SH-SY5Y (cell line): ENCODE data around the gene MAGI2.

Experiments used
- GATA2 ChIP-seq: IDR thresholded peaks from 2 replicates; pipeline ENCODE4 v1.6.1; 2011; ENCODE audit warnings: mild to moderate bottlenecking, low read depth, low read length
- GATA3 ChIP-seq: IDR thresholded peaks from 2 replicates; pipeline ENCODE4 v1.6.1; 2011; ENCODE audit warnings: low read depth, mild to moderate bottlenecking, low read length, moderate library complexity

The MAGI2 gene

DNA sequence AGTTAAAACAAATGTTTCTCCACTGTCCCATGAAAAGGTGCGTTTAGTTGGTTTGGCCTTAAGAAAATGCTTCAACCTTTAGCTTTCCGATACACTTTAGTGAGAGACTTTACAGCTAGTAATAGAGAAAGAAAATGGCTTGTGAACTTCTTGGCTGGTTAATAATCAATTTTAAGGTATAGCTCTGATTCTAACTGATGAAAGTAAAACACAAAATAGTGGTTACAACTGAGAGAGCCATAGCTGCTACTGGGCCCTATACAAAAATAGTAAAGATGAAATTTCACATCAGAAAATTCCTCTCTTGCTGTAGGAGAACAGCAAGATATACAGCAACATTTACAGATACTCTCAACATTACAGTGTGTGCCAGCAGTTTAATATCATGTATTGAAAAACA is 1283.5 kb downstream of the MAGI2 start:
- TF ChIP-seq GATA3 (no peak), GATA2 (no peak)

DNA sequence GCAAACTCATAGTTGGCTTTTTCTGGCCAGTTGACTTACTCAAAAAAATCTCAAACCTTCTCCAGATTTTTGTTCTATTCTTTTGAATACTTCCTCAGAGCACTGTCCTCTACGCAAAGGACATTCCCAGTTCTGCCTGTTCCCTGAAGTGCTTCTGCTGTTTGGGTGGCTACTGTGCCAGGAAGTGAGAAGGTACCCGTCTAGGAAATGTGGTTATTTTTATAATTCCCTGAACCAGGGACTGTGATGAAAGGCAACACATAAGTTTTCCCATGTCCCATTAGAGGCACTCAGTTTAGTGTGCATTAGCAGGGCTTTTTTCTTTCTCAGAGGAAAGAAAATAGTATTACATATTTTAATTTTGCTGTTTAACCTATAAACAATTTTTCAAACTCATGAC is 1284.6 kb downstream of the MAGI2 start:
- TF ChIP-seq GATA2 (no peak), GATA3 (no peak)

DNA sequence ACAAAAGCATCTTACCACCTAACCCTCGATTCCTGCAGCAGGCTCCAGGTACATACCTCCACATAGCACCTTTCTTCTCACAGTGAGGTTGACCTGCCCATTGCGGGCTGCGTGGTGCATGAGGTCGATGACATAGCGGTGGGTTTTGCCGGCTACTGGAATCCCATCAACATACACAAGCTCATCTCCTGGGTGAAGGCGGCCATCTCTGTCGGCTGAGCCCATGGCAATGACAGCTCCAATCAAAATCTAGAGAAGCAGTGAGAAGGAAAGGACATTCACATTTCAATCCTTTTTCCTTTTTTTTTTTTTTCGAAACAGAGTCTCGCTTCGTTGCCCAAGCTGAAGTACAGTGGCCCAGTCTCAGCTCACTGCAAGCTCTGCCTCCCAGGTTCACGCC is 1285.6 kb downstream of the MAGI2 start:
- TF ChIP-seq GATA3 (no peak), GATA2 (no peak)

DNA sequence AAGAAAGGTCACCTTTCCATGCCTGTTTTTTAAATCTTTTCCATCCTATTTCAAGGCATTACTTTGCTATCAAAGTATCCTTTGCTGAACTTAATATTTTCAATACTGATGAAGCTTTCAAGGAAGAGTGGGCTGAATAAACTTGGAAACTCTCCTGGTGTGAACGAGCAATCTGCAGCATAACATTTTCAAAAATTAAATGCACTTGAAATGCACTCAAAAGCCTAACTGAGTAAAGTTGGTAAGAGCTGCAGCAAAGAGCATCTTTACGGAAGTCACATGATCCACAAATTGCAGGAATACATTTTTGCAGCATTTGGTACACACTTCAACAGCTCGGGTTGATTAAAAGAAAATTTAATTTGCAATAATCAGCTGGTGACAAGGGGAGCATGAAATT is 1287.6 kb downstream of the MAGI2 start:
- TF ChIP-seq GATA3, result no peak
- no peak for TF ChIP-seq GATA2

DNA sequence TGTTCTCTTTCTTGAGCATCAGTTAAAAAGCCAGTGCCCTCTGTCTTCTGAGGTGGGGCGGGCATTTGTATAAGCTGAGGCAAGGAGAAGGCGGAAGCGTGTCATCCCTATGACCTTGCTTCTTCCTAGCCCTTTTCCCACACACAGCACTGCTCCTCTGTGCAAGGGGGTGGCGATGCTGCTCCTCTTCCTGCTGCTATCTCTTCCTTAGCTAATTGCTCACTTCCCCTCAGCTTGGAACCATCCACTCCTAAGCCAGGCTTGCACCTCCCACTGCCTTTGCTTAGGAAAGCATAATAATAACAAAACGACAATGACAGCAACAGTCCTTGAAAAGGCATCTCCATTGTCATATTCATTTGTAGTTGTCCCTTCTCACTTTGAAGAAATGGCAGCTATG is 1288.0 kb downstream of the MAGI2 start:
- no peak for TF ChIP-seq GATA2
- TF ChIP-seq GATA3, result no peak

DNA sequence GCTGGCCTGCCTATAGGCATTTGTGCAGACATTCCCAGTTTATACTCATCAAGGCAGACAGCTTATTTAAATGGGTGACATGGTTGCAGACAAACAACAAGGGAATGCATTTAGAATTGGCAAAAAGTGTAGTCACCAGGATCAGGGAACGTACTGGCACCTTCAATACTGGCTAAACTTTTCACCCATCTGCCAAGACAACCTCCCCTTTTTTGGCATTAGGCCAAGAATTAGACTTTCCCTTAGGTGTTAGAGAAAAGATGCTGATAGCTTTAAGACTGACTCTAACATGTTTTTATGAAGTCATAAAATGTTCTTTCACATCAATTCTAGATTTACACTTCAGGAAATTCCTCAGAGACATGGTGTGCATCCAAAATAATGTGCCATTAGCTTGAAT is 1289.0 kb downstream of the MAGI2 start:
- TF ChIP-seq GATA3 (no peak), GATA2 (no peak)

DNA sequence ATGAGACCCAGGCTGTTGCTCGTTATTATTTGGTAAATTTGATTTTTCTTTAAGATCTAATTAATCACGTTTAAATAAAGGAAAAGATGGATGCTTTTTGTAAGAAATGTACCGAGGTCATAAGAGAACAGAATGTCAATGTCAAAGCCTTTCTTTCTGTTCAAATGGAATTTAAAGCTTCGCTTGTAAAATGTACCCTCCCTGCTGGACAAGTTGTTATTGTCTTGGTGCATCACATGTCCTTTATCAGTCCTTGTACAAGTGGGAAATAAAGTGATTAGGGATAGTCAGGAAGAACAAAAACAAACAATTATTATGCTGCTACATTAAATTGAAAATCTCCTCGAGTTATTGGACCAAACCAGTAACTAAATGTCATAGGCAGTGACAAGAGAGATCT is 1291.7 kb downstream of the MAGI2 start:
- TF ChIP-seq GATA2 (no peak), GATA3 (no peak)

DNA sequence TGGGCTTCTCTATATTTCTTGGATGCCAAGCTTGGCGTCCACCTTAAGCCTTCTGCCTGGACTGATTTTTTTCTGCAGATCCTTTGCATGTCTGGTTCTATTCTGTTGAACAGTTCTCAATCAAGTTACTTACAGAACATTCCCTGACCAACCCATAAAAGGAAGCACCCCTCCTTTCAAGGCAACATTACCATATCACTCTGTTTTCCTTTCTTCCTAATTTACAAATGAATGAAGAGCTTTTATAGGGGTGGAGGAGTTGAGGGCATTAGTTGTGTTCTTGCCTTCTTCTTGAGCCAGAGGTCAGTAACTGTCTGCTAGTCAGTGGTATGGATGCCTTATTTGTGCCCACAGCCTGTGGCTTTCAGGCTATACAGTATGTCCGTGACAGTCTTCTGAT is 1293.9 kb downstream of the MAGI2 start:
- TF ChIP-seq GATA3 (no peak), GATA2 (no peak)

DNA sequence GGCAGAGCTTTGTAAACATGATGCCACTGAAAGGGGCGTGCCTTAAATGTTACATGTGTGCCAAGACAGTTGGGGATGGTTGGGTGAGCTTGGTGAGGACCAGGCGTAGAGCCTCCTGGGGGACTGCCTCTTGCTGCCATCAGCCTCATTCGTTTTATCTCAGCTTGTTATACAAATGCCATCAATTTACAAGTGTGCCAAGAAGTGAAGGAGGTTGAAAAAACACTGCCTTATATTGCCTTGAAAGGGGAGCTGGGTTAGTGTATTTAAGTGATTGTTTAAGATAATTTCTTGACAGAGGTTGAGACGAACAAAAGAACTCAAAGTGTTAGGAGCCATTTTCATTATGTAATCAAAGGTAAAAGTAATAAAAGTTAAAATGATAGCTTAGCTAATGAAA is 1300.2 kb downstream of the MAGI2 start:
- TF ChIP-seq GATA2, result no peak
- no peak for TF ChIP-seq GATA3

DNA sequence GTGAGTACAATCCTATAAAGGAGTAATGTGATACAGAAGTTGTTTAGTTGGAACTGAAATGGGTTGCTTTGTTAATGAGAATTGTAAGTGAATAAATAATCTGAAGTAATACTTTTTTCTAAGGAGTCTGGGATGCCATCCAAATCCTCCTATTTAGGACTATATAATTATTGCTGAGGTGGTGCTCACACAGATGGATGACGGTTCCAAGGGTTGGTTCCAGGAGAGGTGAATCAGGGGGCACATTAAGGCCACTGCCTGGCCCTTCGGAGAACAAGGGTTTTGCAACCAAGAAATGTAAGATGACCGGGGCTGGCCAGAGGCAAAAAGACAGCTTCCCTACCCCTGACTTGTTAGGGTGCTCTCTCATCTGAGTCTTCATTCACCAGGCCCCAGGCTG is 1302.2 kb downstream of the MAGI2 start:
- TF ChIP-seq GATA3 (no peak), GATA2 (no peak)

DNA sequence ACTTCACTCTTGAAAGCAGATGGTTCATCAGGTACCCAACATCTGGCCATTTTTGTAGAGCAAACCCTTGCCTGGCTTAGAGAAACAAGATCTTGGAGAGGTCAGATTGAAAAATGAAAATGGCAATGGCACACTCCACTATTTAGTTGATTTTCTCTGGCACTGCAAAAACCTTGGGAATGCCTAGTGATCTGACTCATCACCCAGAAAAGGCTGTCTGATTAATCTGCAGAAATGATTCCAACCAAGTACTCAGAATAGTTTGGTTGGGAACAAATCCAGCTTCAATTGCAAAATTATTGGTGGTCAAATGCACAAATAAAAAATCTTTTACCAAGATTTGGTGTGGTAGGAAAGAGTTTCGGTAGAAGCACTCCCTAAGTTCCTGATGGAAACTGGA is 1303.7 kb downstream of the MAGI2 start:
- no peak for TF ChIP-seq GATA3
- no peak for TF ChIP-seq GATA2

DNA sequence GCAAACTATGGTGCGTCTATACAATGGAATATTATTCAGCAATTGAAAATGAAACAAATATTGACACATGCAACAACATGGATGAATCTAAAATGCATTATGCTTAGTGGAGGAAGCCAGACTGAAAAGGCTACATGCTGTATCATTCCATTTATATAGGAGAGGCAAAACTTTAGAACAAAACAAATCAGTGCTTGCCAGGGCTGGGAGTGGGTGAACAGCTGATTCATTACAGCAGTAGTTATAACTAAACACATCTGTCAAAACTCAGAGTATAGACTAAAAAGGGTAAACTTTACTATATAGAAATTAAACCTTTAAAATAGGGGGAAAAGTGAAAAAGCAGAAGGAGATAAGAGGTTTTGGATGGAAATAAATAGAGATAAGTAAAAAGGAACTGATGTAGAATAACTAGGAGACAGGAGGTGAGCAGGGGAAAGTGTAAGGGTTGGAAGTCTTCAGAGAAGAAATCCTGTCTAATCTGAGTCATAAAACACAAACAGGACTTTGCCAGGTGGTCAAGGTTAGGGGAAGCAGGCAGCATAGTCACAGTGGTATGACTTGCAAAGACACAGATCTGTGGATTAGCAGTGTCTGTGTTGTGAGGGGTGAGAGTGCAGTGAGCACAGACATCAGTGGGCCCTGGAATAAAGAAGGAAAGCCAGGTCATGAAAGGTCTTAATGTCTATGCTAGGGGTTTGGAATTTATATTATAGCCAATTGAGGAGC is 1305.1 kb downstream of the MAGI2 start:
- TF ChIP-seq GATA3, result no peak
- TF ChIP-seq GATA2, result no peak

DNA sequence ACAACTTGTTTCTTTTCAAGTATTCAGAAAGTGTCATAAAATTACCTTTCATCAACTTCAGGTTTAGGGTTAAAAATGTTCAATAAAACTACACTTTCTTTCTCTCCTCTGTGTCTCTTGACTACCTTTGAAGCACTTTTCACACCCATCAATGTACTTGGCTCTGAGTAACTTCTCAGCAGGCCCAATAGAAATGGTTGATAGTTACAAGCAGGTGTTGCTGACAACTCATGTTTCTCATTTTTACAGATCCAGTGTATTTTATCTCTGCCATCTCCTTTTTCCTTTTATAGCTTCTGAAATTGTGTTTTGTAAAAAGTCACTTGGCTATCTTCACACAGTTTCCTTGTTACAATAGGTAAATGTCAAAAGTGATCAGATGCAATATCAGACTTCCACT is 1306.9 kb downstream of the MAGI2 start:
- no peak for TF ChIP-seq GATA3
- no peak for TF ChIP-seq GATA2

DNA sequence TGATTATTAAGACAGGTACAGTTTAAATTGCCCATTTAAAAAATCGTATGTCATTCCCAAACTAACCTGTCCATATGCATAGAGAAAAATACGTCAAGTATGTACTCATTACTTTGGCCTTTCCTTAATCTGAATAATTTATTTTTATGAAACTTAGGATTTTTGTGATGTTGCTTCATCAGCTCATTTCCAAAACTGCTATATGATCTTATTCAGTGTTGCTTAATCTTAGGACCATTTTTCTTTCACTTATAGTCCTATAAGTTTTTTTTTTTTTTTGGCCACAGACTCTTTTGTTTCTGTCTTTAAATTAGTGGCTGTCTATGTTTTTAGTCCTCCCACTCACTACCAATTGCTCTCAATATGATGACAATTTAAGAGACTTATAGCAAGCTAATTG is 1309.8 kb downstream of the MAGI2 start:
- TF ChIP-seq GATA2, result no peak
- TF ChIP-seq GATA3, result no peak

DNA sequence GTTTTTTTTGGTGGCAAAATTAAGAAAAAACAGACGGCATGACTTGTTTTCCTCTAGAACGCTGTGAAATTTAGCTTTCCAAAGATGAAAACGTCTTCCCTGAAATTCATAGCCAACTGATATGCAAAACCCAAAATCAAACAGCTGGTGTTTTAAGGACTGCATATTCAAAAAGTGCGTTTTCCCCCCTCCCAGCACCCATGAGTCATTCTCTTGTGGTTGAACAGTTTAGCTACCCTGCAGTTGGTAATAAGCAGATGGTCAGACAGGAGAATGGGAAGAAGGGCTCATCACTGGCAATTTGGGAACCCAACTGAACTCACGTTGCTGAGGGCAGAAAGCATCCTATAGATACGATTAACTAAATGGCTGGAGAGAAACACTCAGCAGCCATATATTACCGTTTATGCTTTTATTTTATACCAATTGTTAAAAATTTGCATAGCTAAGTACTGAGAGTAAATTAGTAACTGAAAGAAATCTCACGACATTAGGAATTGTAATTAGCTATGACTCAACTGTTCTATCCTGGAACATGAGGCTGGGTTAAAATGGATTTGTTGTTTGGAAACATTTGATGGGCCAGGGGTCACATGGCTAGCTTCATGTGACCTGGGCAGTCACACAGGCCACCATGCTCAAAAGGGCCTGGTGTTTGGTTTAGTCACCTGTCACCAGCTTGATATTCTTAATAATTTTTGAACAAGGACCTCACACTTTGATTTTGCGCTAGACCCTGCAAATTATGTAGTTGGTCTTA is 1311.8 kb downstream of the MAGI2 start:
- TF ChIP-seq GATA3 (no peak), GATA2 (no peak)

DNA sequence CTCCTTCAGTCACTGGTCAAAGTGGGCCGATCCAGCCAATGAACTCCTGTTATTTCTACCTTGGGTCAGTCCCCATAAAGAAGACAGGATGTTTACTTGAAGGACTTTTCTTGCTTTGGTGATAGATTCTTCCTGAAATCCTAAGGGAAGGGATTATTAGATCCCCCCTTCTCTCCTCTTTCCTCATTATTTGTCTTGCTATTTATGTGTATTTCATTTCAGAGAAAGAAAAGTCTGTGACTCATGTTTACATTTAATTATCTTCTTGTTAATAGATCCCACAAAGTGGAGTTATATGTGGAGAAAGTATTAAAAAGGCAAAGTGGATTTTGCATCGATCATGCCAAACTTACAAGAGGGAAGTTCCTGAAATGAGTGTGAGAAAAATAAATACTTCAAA is 1313.4 kb downstream of the MAGI2 start:
- TF ChIP-seq GATA3 (no peak), GATA2 (no peak)
